Measurements from ENCODE around the gene LMX1B.

The LMX1B gene

GRCh38 chr9:126670270-126670669 lies 56.5 kb downstream of the LMX1B start:
- Histone ChIP-seq H3K36me3 (ENCODE audit: control insufficient read depth in 1 of 2, insufficient read depth in 2 of 2, low read length in 2 of 2) (no peaks in the 10 kb centered on the region), H2AK5ac (ENCODE audit: low read length) (no peak overlapping the region), H3K18ac (ENCODE audit: low read length) (no peak overlapping the region), H3K23ac (ENCODE audit: low read length) (no peak overlapping the region), H2BK5ac (ENCODE audit: low read depth, low read length, poor library complexity) (no peak overlapping the region), H3K14ac (ENCODE audit: low read length) (no peak overlapping the region), H3K4ac (ENCODE audit: low read depth, low read length) (no peak overlapping the region), H3K79me2 (ENCODE audit: control insufficient read depth, insufficient read depth, low read length, poor library complexity) (no peaks in the 10 kb centered on the region), H3K4me1 (ENCODE audit: control insufficient read depth in 1 of 2, insufficient read depth in 2 of 2, low read length in 2 of 2) (peaks cover 0 to 2% of the 10 kb centered on the region in 2 experiments), H3K9ac (ENCODE audit: low read length) (no peak overlapping the region), H2BK12ac (ENCODE audit: low read length) (no peak overlapping the region), H4K91ac (ENCODE audit: low read depth, low read length) (no peak overlapping the region), H3K27me3 (ENCODE audit: insufficient read depth, low read length) (peaks cover 20% of the 10 kb centered on the region), H3K27ac (ENCODE audit: low read depth, low read length) (no peak overlapping the region), H4K12ac (ENCODE audit: low read depth, low read length) (no peak overlapping the region), H2BK120ac (ENCODE audit: insufficient read depth, low read length, poor library complexity) (no peak overlapping the region), H3K79me1 (ENCODE audit: low read length) (no peaks in the 10 kb centered on the region), H4K8ac (ENCODE audit: low read depth, low read length) (no peak overlapping the region), H3K4me2 (ENCODE audit: low read length) (no peak overlapping the region), H3K4me3 (ENCODE audit: low read depth, low read length) (no peak overlapping the region), H2AFZ (ENCODE audit: insufficient read depth, low read length, poor library complexity) (no peak overlapping the region), H3K9me3 (ENCODE audit: insufficient read depth, low read depth, low read length) (peaks cover 4% of the 10 kb centered on the region)
- WGBS (ENCODE audit: extremely low coverage, insufficient coverage, insufficient read length) = no CpG with 5 or more reads among the region's 12 CpGs
- DNase-seq = no peak

GRCh38 chr9:126671381-126671831 lies 57.7 kb downstream of the LMX1B start:
- peaks cover 8% of the 10 kb centered on the region for H3K9me3 ChIP-seq (ENCODE audit: insufficient read depth, low read depth, low read length)
- H2BK5ac ChIP-seq (ENCODE audit: low read depth, low read length, poor library complexity) = no peak overlapping the region
- H3K36me3 ChIP-seq (ENCODE audit: control insufficient read depth in 1 of 2, insufficient read depth in 2 of 2, low read length in 2 of 2) = no peaks in the 10 kb centered on the region
- H2AK5ac ChIP-seq (ENCODE audit: low read length) = no peak overlapping the region
- H3K23ac ChIP-seq (ENCODE audit: low read length) = no peak overlapping the region
- no peaks in the 10 kb centered on the region for H3K79me1 ChIP-seq (ENCODE audit: low read length)
- no peak overlapping the region for H3K9ac ChIP-seq (ENCODE audit: low read length)
- H2AFZ ChIP-seq (ENCODE audit: insufficient read depth, low read length, poor library complexity) = no peak overlapping the region
- H3K4me1 ChIP-seq (ENCODE audit: control insufficient read depth in 1 of 2, insufficient read depth in 2 of 2, low read length in 2 of 2) = no peaks in the 10 kb centered on the region
- no peak overlapping the region for H2BK120ac ChIP-seq (ENCODE audit: insufficient read depth, low read length, poor library complexity)
- no peak overlapping the region for H3K4me3 ChIP-seq (ENCODE audit: low read depth, low read length)
- no peak overlapping the region for H2BK12ac ChIP-seq (ENCODE audit: low read length)
- no peak overlapping the region for H3K27ac ChIP-seq (ENCODE audit: low read depth, low read length)
- H4K8ac ChIP-seq (ENCODE audit: low read depth, low read length) = no peak overlapping the region
- H3K14ac ChIP-seq (ENCODE audit: low read length) = no peak overlapping the region
- H3K18ac ChIP-seq (ENCODE audit: low read length) = no peak overlapping the region
- H3K4me2 ChIP-seq (ENCODE audit: low read length) = no peak overlapping the region
- no peak overlapping the region for H4K12ac ChIP-seq (ENCODE audit: low read depth, low read length)
- no CpG with 5 or more reads among the region's 20 CpGs for WGBS (ENCODE audit: extremely low coverage, insufficient coverage, insufficient read length)
- no peak overlapping the region for H4K91ac ChIP-seq (ENCODE audit: low read depth, low read length)
- H3K4ac ChIP-seq (ENCODE audit: low read depth, low read length) = no peak overlapping the region
- DNase-seq = no peak
- H3K27me3 ChIP-seq (ENCODE audit: insufficient read depth, low read length) = peaks cover 25% of the 10 kb centered on the region
- H3K79me2 ChIP-seq (ENCODE audit: control insufficient read depth, insufficient read depth, low read length, poor library complexity) = no peaks in the 10 kb centered on the region

- H3K23ac ChIP-seq (ENCODE audit: low read length) = no peak overlapping the region
- no peak overlapping the region for H3K4me3 ChIP-seq (ENCODE audit: low read depth, low read length)
- H3K79me1 ChIP-seq (ENCODE audit: low read length) = no peaks in the 10 kb centered on the region
- no peak overlapping the region for H2BK120ac ChIP-seq (ENCODE audit: insufficient read depth, low read length, poor library complexity)
- H3K36me3 ChIP-seq (ENCODE audit: control insufficient read depth in 1 of 2, insufficient read depth in 2 of 2, low read length in 2 of 2) = no peaks in the 10 kb centered on the region
- no peak overlapping the region for H4K8ac ChIP-seq (ENCODE audit: low read depth, low read length)
- no peak overlapping the region for H2AFZ ChIP-seq (ENCODE audit: insufficient read depth, low read length, poor library complexity)
- no peaks in the 10 kb centered on the region for H3K79me2 ChIP-seq (ENCODE audit: control insufficient read depth, insufficient read depth, low read length, poor library complexity)
- H3K4me1 ChIP-seq (ENCODE audit: control insufficient read depth in 1 of 2, insufficient read depth in 2 of 2, low read length in 2 of 2) = no peaks in the 10 kb centered on the region
- no peak overlapping the region for H4K91ac ChIP-seq (ENCODE audit: low read depth, low read length)
- H2BK5ac ChIP-seq (ENCODE audit: low read depth, low read length, poor library complexity) = no peak overlapping the region
- H3K9ac ChIP-seq (ENCODE audit: low read length) = no peak overlapping the region
- no peak overlapping the region for H3K14ac ChIP-seq (ENCODE audit: low read length)
- H2AK5ac ChIP-seq (ENCODE audit: low read length) = no peak overlapping the region
- H3K4me2 ChIP-seq (ENCODE audit: low read length) = no peak overlapping the region
- H3K18ac ChIP-seq (ENCODE audit: low read length) = no peak overlapping the region
- peaks cover 8% of the 10 kb centered on the region for H3K9me3 ChIP-seq (ENCODE audit: insufficient read depth, low read depth, low read length)
- no peak for DNase-seq
- H3K27me3 ChIP-seq (ENCODE audit: insufficient read depth, low read length) = peaks cover 31% of the 10 kb centered on the region
- no peak overlapping the region for H3K27ac ChIP-seq (ENCODE audit: low read depth, low read length)
- H3K4ac ChIP-seq (ENCODE audit: low read depth, low read length) = no peak overlapping the region
- H4K12ac ChIP-seq (ENCODE audit: low read depth, low read length) = no peak overlapping the region
- H2BK12ac ChIP-seq (ENCODE audit: low read length) = no peak overlapping the region
- no CpG with 5 or more reads among the region's 6 CpGs for WGBS (ENCODE audit: extremely low coverage, insufficient coverage, insufficient read length)
Measured at GRCh38 chr9:126671983-126672382, 58.3 kb downstream of the LMX1B start.

GRCh38 chr9:126672634-126673284 lies 59.0 kb downstream of the LMX1B start:
- Histone ChIP-seq H4K12ac (ENCODE audit: low read depth, low read length) (no peak overlapping the region), H3K27me3 (ENCODE audit: insufficient read depth, low read length) (peaks cover 39% of the 10 kb centered on the region), H3K18ac (ENCODE audit: low read length) (no peak overlapping the region), H2BK12ac (ENCODE audit: low read length) (no peak overlapping the region), H3K4me1 (ENCODE audit: control insufficient read depth in 1 of 2, insufficient read depth in 2 of 2, low read length in 2 of 2) (no peaks in the 10 kb centered on the region), H3K4ac (ENCODE audit: low read depth, low read length) (no peak overlapping the region), H3K79me2 (ENCODE audit: control insufficient read depth, insufficient read depth, low read length, poor library complexity) (no peaks in the 10 kb centered on the region), H4K8ac (ENCODE audit: low read depth, low read length) (no peak overlapping the region), H3K14ac (ENCODE audit: low read length) (no peak overlapping the region), H3K4me3 (ENCODE audit: low read depth, low read length) (peak overlapping the region; percentile 1), H3K23ac (ENCODE audit: low read length) (no peak overlapping the region), H2BK5ac (ENCODE audit: low read depth, low read length, poor library complexity) (no peak overlapping the region), H3K9me3 (ENCODE audit: insufficient read depth, low read depth, low read length) (peaks cover 9% of the 10 kb centered on the region), H3K9ac (ENCODE audit: low read length) (no peak overlapping the region), H3K79me1 (ENCODE audit: low read length) (no peaks in the 10 kb centered on the region), H3K36me3 (ENCODE audit: control insufficient read depth in 1 of 2, insufficient read depth in 2 of 2, low read length in 2 of 2) (no peaks in the 10 kb centered on the region), H3K27ac (ENCODE audit: low read depth, low read length) (no peak overlapping the region), H3K4me2 (ENCODE audit: low read length) (no peak overlapping the region), H4K91ac (ENCODE audit: low read depth, low read length) (no peak overlapping the region), H2BK120ac (ENCODE audit: insufficient read depth, low read length, poor library complexity) (no peak overlapping the region), H2AK5ac (ENCODE audit: low read length) (no peak overlapping the region), H2AFZ (ENCODE audit: insufficient read depth, low read length, poor library complexity) (no peak overlapping the region)
- DNase-seq = no peak
- WGBS (ENCODE audit: extremely low coverage, insufficient coverage, insufficient read length) = no CpG with 5 or more reads among the region's 18 CpGs

All from trophoblast cell (in vitro differentiated cells and primary cell).